Measurements from ENCODE around the gene DICER1. TPM values are rescaled to one million over a fixed set of nuclear protein-coding genes. Genes with fewer than 3 reads are reported as not detected.

Gene DICER1
- total and polyA plus RNA-seq, 2 donors (not counting 3 experiments of a cell fraction or from before 2014, with no cell fraction given), result 8.3 to 43.6 TPM

GRCh38 chr14:95206534-95206933 is 49.2 kb upstream of the DICER1 start:
- no peaks in the 10 kb centered on the region for H3K4me1 ChIP-seq (ENCODE audit: control insufficient read depth, extremely low read depth, insufficient read depth, low read length)
- ChIA-PET POLR2A (no interaction called here), CTCF (interaction anchor here (1.2 kb wide), 1 partner anchor 12 kb away, joined by 4 read pairs; no protein-coding TSS in a partner anchor)
- dilution Hi-C loops (cut with MboI; ENCODE audit: extremely low pct_ligation_motif_present, low sequenced_read_pairs) (no loop called here), intact Hi-C loops (cut with micrococcal nuclease) (no loop called here)
- no peaks in the 10 kb centered on the region for H3K79me2 ChIP-seq (ENCODE audit: control insufficient read depth, insufficient read depth, low read length)
- H3K36me3 ChIP-seq (ENCODE audit: control insufficient read depth in 2 of 2, extremely low read depth in 1 of 2, insufficient read depth in 2 of 2, low read length in 2 of 2), result no peaks in the 10 kb centered on the region
- H4K20me1 ChIP-seq (replicated peaks; ENCODE audit: control insufficient read depth, extremely low read depth, insufficient read depth, low read length), result no peaks in the 10 kb centered on the region
- DNase-seq (ENCODE audit: low read depth, low spot score), result no peak
- H3K27ac ChIP-seq (ENCODE audit: insufficient read depth, low read depth, low read length), result no peak overlapping the region
- H2AFZ ChIP-seq (ENCODE audit: low read depth, low read length), result no peak overlapping the region
- BruUV-seq (replicated peaks), result no TSS peak
- H3K9me1 ChIP-seq (replicated peaks; ENCODE audit: control insufficient read depth, extremely low read depth, insufficient read depth, low read length), result no peaks in the 10 kb centered on the region
- H3K4me3 ChIP-seq (replicated peaks in 1 of 3; ENCODE audit: insufficient read depth in 1 of 3, low read depth in 1 of 3, low read length in 3 of 3), result no peak overlapping the region
- no peaks in the 10 kb centered on the region for H3K27me3 ChIP-seq (ENCODE audit: control insufficient read depth in 2 of 2, insufficient read depth in 2 of 2, low read length in 2 of 2)
- H3K4me2 ChIP-seq (ENCODE audit: insufficient read depth, low read length), result no peak overlapping the region
- no peaks in the 10 kb centered on the region for H3K9me3 ChIP-seq (replicated peaks; ENCODE audit: control insufficient read depth, insufficient read depth, low read length)
- no peak overlapping the region for H3K9ac ChIP-seq (replicated peaks; ENCODE audit: extremely low read depth, insufficient read depth, low read length)
- no peak for FAIRE-seq
- TF ChIP-seq FOS (IDR thresholded peaks at IDR 0.05; ENCODE audit: borderline replicate concordance, insufficient read depth, low read length) (no peak), MYC (IDR thresholded peaks at IDR 0.05; ENCODE audit: low read depth, low read length) (no peak), EZH2 (IDR thresholded peaks at IDR 0.05; ENCODE audit: borderline replicate concordance, low read depth, low read length, severe bottlenecking) (no peak), GATA2 (IDR thresholded peaks at IDR 0.05; ENCODE audit: insufficient read depth, insufficient read length, low read depth, low read length) (no peak), POLR2AphosphoS5 (IDR thresholded peaks at IDR 0.05; ENCODE audit: insufficient read depth, low read depth, low read length) (no peak), JUN (IDR thresholded peaks at IDR 0.05; ENCODE audit: borderline replicate concordance, insufficient read depth, insufficient read length, low read depth) (no peak), POLR2A (IDR thresholded peaks at IDR 0.05; ENCODE audit: low read depth, low read length) (no peak)
- TF ChIP-seq, protein P1, sequence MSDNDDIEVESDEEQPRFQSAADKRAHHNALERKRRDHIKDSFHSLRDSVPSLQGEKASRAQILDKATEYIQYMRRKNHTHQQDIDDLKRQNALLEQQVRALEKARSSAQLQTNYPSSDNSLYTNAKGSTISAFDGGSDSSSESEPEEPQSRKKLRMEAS (IDR thresholded peaks at IDR 0.05; ENCODE audit: insufficient read depth, insufficient read length), result no peak
- TF ChIP-seq, protein P2, sequence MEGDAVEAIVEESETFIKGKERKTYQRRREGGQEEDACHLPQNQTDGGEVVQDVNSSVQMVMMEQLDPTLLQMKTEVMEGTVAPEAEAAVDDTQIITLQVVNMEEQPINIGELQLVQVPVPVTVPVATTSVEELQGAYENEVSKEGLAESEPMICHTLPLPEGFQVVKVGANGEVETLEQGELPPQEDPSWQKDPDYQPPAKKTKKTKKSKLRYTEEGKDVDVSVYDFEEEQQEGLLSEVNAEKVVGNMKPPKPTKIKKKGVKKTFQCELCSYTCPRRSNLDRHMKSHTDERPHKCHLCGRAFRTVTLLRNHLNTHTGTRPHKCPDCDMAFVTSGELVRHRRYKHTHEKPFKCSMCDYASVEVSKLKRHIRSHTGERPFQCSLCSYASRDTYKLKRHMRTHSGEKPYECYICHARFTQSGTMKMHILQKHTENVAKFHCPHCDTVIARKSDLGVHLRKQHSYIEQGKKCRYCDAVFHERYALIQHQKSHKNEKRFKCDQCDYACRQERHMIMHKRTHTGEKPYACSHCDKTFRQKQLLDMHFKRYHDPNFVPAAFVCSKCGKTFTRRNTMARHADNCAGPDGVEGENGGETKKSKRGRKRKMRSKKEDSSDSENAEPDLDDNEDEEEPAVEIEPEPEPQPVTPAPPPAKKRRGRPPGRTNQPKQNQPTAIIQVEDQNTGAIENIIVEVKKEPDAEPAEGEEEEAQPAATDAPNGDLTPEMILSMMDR (IDR thresholded peaks at IDR 0.05; ENCODE audit: extremely low read depth in 1 of 2, insufficient read depth in 1 of 2, low read depth in 1 of 2, low read length in 2 of 2), result no peak
